Gastrocnemius medialis (tissue), 4 donors: Measurements from ENCODE around the gene CYTH1. TPM values are rescaled to one million over a fixed set of nuclear protein-coding genes. Genes with fewer than 3 reads are reported as not detected.

Source experiments
- ATAC-seq, 2 donors: fragments of 150-250 bp; one replicate each; pipeline ENCODE4 v1.9.1; 2016
- DNase-seq, 2 donors: peaks; one replicate each; pipeline ENCODE4 v3.0.0-alpha.2; 2019
- H3K27ac ChIP-seq, 4 donors: fragments of 200-600 bp; sonication (generic); 1 replicate in 1 of 4; 2 replicates in 3 of 4; pipeline ENCODE4 v1.5.1; 2016 to 2018; ENCODE audit warnings: mild to moderate bottlenecking in 2 of 4, moderate library complexity in 1 of 4
- H3K27me3 ChIP-seq, 3 donors: fragments of 200-600 bp; sonication (generic) in 2 of 3; 1 replicate in 1 of 3; 2 replicates in 2 of 3; pipeline versions ENCODE4 v1.5.1 to v1.6.0; 2016 to 2019; ENCODE audit warnings: mild to moderate bottlenecking in 1 of 3, moderate library complexity in 1 of 3
- H3K36me3 ChIP-seq, 2 donors: fragments of 200-600 bp; sonication (generic) in 1 of 2; one replicate each; pipeline ENCODE4 v1.5.1; 2017 to 2018
- H3K4me1 ChIP-seq, 2 donors: fragments of 200-600 bp; sonication (generic) in 1 of 2; one replicate each; pipeline ENCODE4 v1.5.1; 2016 to 2017; ENCODE audit warnings: mild to moderate bottlenecking in 2 of 2
- H3K4me3 ChIP-seq, 4 donors: fragments of 200-600 bp; sonication (generic) in 3 of 4; 1 replicate in 1 of 4; 2 replicates in 3 of 4; pipeline ENCODE4 v1.5.1; 2016 to 2019; ENCODE audit warnings: mild to moderate bottlenecking in 2 of 4
- H3K9me3 ChIP-seq, 3 donors: fragments of 200-600 bp; sonication (generic) in 2 of 3; 1 replicate in 1 of 3; 2 replicates in 2 of 3; pipeline ENCODE4 v1.5.1; 2016 to 2019
- CTCF ChIP-seq, 5 experiments: fragments of 450-650 bp in 3 of 5; fragments of 200-600 bp in 2 of 5; sonication (generic) in 2 of 5; IDR thresholded peaks in 4 of 5; conservative IDR thresholded peaks in 1 of 5; 1 replicate in 4 of 5; 2 replicates in 1 of 5; pipeline ENCODE4 v1.5.1; 2016 to 2019; ENCODE audit warnings: antibody characterized with exemption in 5 of 5, mild to moderate bottlenecking in 3 of 5, moderate library complexity in 3 of 5
- POLR2A ChIP-seq, 2 donors: fragments of 450-650 bp; IDR thresholded peaks; one replicate each; pipeline ENCODE4 v1.6.1; 2017; ENCODE audit warnings: antibody characterized with exemption in 2 of 2, mild to moderate bottlenecking in 2 of 2, moderate library complexity in 2 of 2
- in situ Hi-C, 4 donors: fragments of 200-750 bp; cut with MboI; loops; one replicate each; pipeline versions ENCODE4 v1.15.0 to v1.8.0; 2017; ENCODE audit warnings: low sequenced_read_pairs in 4 of 4
- intact Hi-C: fragments of 100-400 bp; cut with DNase I; formaldehyde crosslinking; loops from one replicate; pipeline ENCODE4 v1.15.1; 2023; ENCODE audit warnings: low total_unique reads
- total RNA-seq, 4 donors: library from RNA; depleted of rRNA; stranded (reverse); fragments of >200 nt; gene quantifications; one replicate each; pipeline versions ENCODE4 v1.1.0 to v1.2.3, GENCODE V29; 2016

CYTH1 gene
- total RNA-seq, 4 donors from 2014 or later = 24.7 to 43.7 (median 32.4) TPM

- Histone ChIP-seq H3K27ac (peak overlapping the region; percentile 64 to 72 (median 71)), H3K4me3 (no peak overlapping the region), H3K36me3 (no peaks in the 10 kb centered on the region), H3K9me3 (no peaks in the 10 kb centered on the region), H3K27me3 (no peaks in the 10 kb centered on the region), H3K4me1 (peaks cover 79 to 93% of the 10 kb centered on the region in 2 donors)
- TF ChIP-seq CTCF (IDR thresholded peaks at IDR 0.05 in 4 of 5, conservative IDR thresholded peaks at IDR 0.05 in 1 of 5) (no peak), POLR2A (IDR thresholded peaks at IDR 0.05) (no peak)
- ATAC-seq (no peak), DNase-seq (no peak)
- in situ Hi-C loops = no loop called here
- intact Hi-C loops = no loop called here
Measured at GRCh38 chr17:78724999-78725398, 57.1 kb downstream of the CYTH1 start.

- intact Hi-C loops = no loop called here
- Histone ChIP-seq H3K27ac (peak overlapping the region; percentile 64 to 72 (median 71)), H3K9me3 (no peaks in the 10 kb centered on the region), H3K4me1 (peaks cover 74 to 88% of the 10 kb centered on the region in 2 donors), H3K4me3 (no peak overlapping the region), H3K36me3 (no peaks in the 10 kb centered on the region), H3K27me3 (no peaks in the 10 kb centered on the region)
- TF ChIP-seq POLR2A (IDR thresholded peaks at IDR 0.05) (no peak), CTCF (IDR thresholded peaks at IDR 0.05 in 4 of 5, conservative IDR thresholded peaks at IDR 0.05 in 1 of 5) (no peak)
- ATAC-seq = peak; percentile 52 to 68
- peak; percentile 60 to 62 for DNase-seq
- in situ Hi-C loops = no loop called here
Measured at GRCh38 chr17:78724544-78724943, 57.5 kb downstream of the CYTH1 start.

GRCh38 chr17:78723957-78724356 is 58.1 kb downstream of the CYTH1 start:
- no peak for DNase-seq
- peaks cover 70 to 82% of the 10 kb centered on the region in 2 donors for H3K4me1 ChIP-seq
- H3K9me3 ChIP-seq = no peaks in the 10 kb centered on the region
- H3K4me3 ChIP-seq = peak overlapping the region in 1 of 4 donors; percentile 45
- intact Hi-C loops = no loop called here
- H3K27me3 ChIP-seq = no peaks in the 10 kb centered on the region
- TF ChIP-seq CTCF (IDR thresholded peaks at IDR 0.05 in 4 of 5, conservative IDR thresholded peaks at IDR 0.05 in 1 of 5) = no peak
- no peak for TF ChIP-seq POLR2A (IDR thresholded peaks at IDR 0.05)
- in situ Hi-C loops = no loop called here
- H3K36me3 ChIP-seq = no peaks in the 10 kb centered on the region
- H3K27ac ChIP-seq = peak overlapping the region; percentile 64 to 72 (median 71)
- ATAC-seq = no peak

- TF ChIP-seq POLR2A (IDR thresholded peaks at IDR 0.05) = no peak
- no peaks in the 10 kb centered on the region for H3K36me3 ChIP-seq
- intact Hi-C loops (no loop called here), in situ Hi-C loops (no loop called here)
- peaks cover 74 to 77% of the 10 kb centered on the region in 2 donors for H3K4me1 ChIP-seq
- H3K9me3 ChIP-seq = no peaks in the 10 kb centered on the region
- DNase-seq (no peak), ATAC-seq (no peak)
- no peaks in the 10 kb centered on the region for H3K27me3 ChIP-seq
- peak overlapping the region; percentile 33 to 45 (median 34) for H3K4me3 ChIP-seq
- peak overlapping the region; percentile 64 to 72 (median 71) for H3K27ac ChIP-seq
Measured at GRCh38 chr17:78723001-78723796, 58.9 kb downstream of the CYTH1 start.

GRCh38 chr17:78722246-78722761 is 59.8 kb downstream of the CYTH1 start:
- ATAC-seq (no peak), DNase-seq (no peak)
- in situ Hi-C loops = no loop called here

More at GRCh38 chr17:78722246-78722761, 59.8 kb downstream of the CYTH1 start:
- H3K36me3 ChIP-seq = no peaks in the 10 kb centered on the region
- no peaks in the 10 kb centered on the region for H3K27me3 ChIP-seq
- peak overlapping the region in 3 of 4 donors; percentile 12 to 45 (median 34) for H3K4me3 ChIP-seq
- no peak for TF ChIP-seq POLR2A (IDR thresholded peaks at IDR 0.05)
- TF ChIP-seq CTCF (IDR thresholded peaks at IDR 0.05 in 4 of 5, conservative IDR thresholded peaks at IDR 0.05 in 1 of 5) = no peak
- no peaks in the 10 kb centered on the region for H3K9me3 ChIP-seq
- intact Hi-C loops = no loop called here
- H3K4me1 ChIP-seq = peaks cover 74 to 75% of the 10 kb centered on the region in 2 donors
- peak overlapping the region; percentile 64 to 72 (median 71) for H3K27ac ChIP-seq
